GM10266 (cell line): ENCODE measurements around the gene LYRM4.

Experiments used
- DNase-seq: peaks from one replicate; pipeline ENCODE4 v3.0.0; 2012; ENCODE audit errors: extremely low spot score
- TF ChIP-seq, protein P1 (sequence below): IDR thresholded peaks from 2 replicates; pipeline ENCODE4 v1.5.1; 2012; ENCODE audit warnings: mild to moderate bottlenecking, low read depth; ENCODE audit not compliant: control insufficient read depth, insufficient read depth; ENCODE audit errors: missing control alignments

The LYRM4 gene

DNA sequence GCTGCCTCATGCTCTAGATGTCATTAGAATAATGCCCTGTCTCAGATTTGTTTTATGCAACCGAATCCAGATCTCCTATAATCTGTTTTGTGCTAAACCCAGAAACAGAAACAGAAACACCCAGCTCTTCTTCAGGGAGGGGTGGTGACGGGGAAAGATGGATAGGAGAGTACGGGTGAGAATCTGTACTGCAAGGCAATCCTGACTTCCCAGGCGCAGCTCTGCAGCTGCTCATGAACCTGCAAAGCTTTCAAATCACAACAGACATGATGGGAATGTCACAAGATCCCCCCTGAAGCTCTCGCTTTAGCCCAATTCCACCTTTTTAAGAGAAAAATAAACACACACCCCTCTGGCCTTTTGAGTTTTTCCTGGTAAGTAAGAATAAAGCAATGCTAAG is 104.1 kb downstream of the LYRM4 start:
- DNase-seq: no peak
- TF ChIP-seq, protein P1, sequence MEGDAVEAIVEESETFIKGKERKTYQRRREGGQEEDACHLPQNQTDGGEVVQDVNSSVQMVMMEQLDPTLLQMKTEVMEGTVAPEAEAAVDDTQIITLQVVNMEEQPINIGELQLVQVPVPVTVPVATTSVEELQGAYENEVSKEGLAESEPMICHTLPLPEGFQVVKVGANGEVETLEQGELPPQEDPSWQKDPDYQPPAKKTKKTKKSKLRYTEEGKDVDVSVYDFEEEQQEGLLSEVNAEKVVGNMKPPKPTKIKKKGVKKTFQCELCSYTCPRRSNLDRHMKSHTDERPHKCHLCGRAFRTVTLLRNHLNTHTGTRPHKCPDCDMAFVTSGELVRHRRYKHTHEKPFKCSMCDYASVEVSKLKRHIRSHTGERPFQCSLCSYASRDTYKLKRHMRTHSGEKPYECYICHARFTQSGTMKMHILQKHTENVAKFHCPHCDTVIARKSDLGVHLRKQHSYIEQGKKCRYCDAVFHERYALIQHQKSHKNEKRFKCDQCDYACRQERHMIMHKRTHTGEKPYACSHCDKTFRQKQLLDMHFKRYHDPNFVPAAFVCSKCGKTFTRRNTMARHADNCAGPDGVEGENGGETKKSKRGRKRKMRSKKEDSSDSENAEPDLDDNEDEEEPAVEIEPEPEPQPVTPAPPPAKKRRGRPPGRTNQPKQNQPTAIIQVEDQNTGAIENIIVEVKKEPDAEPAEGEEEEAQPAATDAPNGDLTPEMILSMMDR: no peak

DNA sequence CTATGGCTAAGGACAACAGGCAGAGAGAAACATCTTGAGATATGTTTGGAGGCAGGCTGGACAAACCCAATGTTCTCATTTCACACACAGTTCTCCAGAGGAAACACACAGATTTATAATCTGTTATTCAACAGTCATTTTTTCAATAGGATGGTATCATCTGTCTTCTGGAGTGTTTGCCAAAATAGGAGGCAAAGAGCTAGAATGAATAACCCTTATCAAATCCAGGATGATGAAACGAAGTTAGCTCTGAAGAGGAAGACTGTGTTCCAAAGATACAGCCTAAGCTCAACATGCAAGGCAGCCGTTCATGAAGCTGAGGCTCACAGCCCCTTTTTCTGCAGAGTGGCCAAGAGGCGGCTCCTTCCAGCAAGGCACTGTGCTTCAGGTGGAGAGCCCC is 104.8 kb downstream of the LYRM4 start:
- DNase-seq: no peak
- TF ChIP-seq, protein P1: no peak

DNA sequence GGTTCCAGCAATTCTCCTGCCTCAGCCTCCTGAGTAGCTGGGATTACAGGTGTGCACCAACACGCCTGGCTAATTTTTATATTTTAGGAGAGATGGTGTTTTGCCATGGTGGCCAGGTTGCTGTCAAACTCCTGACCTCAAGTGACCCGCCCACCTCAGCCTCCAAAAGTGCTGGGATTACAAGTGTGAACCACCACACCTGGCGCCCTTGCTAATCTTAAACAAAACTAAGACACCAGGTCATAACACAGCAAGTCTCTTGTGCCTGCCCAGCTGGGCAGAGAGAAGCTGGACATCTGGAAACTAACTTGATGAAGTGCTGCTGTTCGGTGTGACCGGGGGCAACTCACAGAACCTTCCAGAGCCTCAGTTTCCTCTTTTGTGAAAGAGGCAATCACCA is 107.6 kb downstream of the LYRM4 start:
- no peak for DNase-seq
- TF ChIP-seq, protein P1: no peak

DNA sequence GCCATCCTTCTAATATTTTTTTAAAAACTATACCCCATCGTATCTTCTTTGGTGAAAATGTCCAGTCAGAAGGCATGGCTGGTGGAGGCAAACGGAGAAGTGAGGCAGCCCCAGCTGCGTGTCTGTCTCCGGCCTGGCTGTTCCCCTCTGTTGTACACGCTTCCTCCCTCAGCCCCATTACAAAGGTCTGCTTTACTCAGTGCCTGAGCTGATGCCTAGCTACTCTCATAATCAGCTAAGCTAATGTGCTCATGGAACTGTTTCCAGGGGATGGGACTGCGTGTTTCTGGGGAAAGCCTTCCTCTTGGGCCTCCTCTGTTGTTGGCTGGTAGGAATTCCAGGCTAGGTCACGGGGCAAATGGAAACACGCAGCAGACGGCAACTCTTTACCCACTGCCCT is 108.3 kb downstream of the LYRM4 start:
- DNase-seq: no peak
- TF ChIP-seq, protein P1: no peak

DNA sequence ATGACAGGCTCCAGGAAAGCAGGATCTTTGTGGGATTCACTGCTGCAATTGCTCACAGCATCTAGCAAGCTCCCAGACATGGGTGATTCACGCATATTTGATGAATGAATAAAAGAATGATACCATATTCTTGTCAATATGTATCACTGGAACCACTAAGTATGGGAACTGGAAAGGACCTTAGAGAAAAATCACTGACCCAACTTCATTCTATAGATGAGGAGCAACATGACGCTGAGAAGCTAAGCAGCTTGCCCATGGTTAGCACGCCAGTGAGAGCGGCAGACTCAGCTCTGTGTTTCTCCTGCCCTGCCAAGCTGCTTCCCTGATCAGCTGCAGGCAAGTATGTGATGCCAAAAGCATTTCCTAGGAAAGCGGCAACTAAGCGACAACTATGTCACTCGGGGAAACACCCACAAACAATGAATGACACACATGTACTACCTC is 108.8 kb downstream of the LYRM4 start:
- TF ChIP-seq, protein P1: no peak
- DNase-seq: no peak

DNA sequence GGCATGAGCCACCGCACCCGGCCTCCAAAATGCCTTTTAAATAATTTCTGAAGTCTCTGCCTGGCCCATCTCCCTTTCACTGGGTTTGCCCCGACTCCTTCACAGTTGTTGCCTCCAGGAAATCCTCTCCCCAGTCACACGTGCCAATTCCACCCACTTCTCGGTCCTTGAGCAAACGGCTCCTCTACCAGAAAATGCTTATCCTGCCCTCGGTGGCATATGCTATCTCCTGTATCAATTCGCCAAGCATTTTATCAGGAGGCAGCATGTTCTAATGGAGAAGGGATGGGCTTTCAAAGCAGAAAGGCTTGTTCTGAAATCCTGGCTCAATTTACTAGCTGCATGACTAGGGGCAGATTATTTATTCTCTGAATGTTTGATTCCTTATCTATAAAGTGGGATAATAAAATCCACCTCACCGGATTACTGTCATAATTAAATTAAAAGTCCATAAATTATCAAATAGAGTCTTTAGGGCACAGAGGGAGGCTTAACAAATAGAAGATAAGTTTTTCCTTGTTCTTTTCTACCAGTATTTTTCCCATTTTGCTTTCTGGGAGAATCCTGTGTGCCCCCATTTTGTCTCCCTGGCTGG is 109.3 kb downstream of the LYRM4 start:
- TF ChIP-seq, protein P1: no peak
- no peak for DNase-seq

DNA sequence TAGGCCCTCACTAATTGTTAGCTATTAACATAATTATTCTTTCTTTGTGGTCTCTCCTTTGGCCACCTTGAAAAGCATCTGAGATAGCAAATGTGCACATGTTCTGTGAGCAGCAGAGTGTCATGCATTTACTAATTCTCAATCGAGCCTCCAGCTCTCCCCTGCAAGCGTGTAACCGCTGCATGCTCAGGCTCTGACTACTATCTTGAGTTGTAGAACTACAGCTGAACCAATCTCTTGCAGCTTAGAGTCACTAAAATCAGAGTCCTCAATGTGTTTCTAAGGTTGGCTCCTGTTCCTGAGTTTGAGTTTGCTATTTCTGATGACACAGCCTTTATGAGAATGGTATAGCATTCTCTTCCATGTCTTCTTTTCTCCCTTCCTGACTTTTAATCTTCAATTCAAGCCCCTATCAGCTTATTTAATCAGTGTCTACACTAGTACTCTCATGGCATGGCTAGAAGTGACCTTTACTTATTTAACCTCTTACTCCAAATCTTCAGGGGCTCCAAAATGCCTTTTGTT is 110.1 kb downstream of the LYRM4 start:
- no peak for DNase-seq
- TF ChIP-seq, protein P1: no peak
